Measurements from ENCODE around the gene RGPD8.
"Not testable (repeated sequence)": the region's sequence is repeated elsewhere in the genome, so short reads cannot be mapped to it uniquely, and the experiment has no call there.

The RGPD8 gene
- 8.4 to 9.2 reads per million in 2 donors for total RNA-seq

GRCh38 chr2:112433480-112433879 is at the start of gene RGPD8:
TSS of gene RGPD8 (minus strand) at chr2:112433645. CDS start at chr2:112433453, 192 bp downstream.
- DNase-seq = not testable (repeated sequence)

GRCh38 chr2:112483042-112483473 is 49.6 kb upstream of the RGPD8 start:
- DNase-seq = no peak

DNA sequence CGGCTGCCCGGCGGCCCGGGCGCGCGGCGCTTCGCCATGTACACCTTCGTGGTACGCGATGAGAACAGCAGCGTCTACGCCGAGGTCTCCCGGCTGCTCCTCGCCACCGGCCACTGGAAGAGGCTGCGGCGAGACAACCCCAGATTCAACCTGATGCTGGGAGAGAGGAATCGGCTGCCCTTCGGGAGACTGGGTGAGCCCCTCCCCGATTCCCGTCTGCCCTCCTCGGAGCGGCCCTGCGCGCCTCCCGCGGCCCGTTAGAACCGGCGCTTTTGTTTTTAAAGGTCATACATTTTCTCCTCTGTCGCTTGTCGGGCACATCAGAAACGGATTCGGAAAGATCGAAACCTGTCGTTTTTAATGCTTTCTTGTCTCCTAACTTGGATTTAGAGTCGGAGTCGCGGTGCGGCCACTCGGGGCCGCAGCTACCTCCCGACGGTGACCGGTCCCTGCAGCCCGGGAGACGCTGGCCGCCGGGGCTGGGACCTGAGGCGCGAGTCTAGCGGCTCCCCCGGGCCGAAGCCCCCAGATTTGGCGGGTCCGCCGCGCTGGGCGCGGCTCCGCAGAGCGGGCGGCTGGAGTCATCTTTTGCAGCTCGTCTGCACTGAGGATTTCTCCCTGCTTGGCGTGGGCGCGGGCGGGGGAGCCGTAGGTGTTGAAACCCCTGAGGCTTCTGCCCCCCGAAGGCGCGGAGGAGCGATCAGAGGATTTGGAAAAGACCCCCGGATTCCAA is 49.0 kb upstream of the RGPD8 start:
- peak; percentile 23 for DNase-seq

- peak; percentile 72 for DNase-seq
Observed at GRCh38 chr2:112481528-112482233, 48.2 kb upstream of the RGPD8 start, which contains the start of gene TTL. TSS of gene TTL (plus strand) at chr2:112482156. CDS start at chr2:112482345, 189 bp downstream.

DNA sequence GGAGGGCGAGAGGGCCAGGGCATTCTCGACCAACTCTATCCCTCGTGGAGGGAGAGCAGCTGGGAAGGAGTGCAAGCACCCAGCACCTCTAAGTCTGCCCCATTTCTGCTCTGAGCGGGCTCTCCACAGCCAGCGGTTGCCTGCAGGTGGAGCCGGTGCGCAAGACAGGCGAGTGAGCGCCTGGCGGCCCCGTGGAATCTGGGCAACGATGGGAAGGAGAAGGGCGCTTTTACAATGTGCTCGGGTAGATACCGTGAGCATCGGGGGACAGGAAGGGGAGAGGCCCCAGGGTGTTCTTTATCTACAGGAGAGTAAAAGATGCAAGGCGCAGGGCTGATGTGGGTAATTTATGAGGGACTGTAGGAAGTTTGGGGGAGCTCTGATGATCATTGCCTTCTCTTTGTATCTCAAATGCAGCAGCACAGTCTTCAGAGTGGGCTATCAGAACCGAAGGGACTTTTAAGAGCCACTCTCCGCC is 47.6 kb upstream of the RGPD8 start:
- DNase-seq = peak; percentile 53

- DNase-seq = no peak
Observed at GRCh38 chr2:112480530-112481049, 47.1 kb upstream of the RGPD8 start.

DNA sequence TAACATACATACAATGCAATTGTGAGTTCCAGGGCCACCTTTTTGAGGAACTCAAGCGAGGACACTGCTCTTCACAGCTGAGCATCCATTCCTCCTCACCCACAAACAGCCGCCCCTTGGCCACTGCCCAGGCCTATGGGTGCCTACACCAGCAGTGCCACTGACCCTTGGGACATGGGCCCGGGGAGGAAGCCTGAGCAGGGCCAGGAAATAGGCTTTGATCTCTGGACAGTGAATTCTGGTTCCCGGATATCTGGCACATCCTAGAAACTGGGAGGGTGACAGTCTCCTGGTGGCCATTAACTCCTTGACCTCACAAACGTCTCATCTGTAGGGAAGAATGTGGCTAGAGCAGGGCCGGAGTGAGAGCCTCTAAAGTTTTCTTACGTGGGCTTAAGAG is 43.0 kb upstream of the RGPD8 start:
- no peak for DNase-seq

DNA sequence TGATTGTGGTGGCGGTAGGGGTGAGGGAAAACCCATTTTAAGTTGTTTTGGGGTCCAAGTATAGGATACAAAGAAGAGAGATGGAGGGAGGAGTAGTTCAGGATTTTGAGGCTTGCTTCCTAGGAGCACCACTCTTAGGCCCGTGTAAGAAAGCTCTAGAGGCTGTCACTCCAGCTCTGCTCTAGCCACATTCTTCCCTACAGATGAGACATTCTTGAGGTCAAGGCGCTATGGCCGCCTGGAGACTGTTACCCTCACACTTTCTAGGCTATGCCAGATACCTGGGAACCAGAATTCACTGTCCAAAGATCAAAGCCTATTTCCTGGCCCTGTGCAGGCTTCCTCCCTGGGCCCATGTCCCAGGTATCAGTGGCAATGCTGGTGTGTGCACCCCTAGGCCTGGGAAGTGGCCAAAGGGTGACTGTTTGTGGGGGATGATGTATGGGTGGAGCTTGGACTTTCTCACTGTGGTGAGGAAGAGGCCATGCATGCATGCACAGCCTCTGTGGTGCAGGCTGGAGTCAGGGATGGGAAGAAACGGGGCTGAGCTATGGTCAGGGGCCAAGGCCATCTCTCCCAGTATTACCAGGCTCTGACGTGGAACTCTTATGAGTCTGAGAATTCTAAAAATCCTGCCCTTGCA is 41.5 kb upstream of the RGPD8 start:
- no peak for DNase-seq

DNA sequence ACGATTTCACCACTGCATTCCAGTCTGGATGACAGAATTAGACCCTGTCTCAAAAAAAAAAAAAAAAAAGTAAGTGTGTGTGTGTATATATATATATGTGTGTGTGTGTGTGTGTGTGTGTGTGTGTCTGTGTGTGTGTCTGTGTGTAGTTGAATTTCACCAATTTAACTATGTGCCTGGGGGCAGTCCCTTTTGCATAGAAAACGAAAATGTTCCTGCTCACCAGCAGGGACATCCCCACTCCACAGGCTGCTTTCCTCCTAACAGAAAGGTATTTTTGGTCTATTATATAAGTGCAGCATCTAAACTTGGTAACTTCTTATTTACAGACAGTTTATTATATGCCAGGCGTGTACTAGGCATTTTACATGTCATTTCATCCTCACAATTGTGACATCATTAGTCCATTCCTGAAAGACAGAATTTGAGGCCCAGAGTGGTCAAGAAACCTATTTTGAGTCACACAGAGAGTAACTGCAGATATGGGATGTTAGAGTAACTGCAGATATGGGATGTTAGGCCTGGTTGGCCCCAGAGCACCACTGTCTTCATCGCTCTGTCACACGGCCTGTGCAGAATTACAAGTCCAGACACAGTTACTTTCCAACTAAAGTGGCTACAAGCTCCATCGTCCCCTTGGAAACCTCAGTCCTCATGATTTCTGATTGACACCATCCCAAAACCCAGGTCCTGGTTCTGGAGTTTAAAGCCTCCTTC is 39.3 kb upstream of the RGPD8 start:
- DNase-seq = no peak

GRCh38 chr2:112465382-112465781 is 31.9 kb upstream of the RGPD8 start:
- no peak for DNase-seq

GRCh38 chr2:112463256-112463655 is 29.8 kb upstream of the RGPD8 start:
- no peak for DNase-seq

- DNase-seq = no peak
Observed at GRCh38 chr2:112462178-112462577, 28.7 kb upstream of the RGPD8 start.

GRCh38 chr2:112459372-112459771 is 25.9 kb upstream of the RGPD8 start:
- DNase-seq = no peak

GRCh38 chr2:112454586-112454985 is 21.1 kb upstream of the RGPD8 start:
- DNase-seq = no peak

DNA sequence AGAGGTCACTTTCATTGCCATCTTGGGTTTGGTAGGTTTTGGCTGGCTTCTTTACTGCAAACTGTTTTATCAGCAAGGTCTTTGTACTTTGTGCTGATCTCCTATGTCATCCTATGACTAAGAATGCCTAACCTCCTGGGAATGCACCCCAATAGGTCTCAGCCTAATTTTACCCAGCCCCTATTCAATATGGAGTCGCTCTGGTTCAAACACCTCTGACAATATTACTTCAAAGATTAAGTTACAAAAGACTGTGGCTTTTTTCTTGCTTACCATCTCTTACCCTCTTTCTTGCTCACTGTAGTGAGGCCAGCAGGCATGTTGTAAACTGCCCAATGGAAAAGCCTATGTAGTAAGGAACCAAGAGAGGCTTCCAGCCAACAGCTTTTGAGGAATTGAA is 17.9 kb upstream of the RGPD8 start:
- no peak for DNase-seq

DNA sequence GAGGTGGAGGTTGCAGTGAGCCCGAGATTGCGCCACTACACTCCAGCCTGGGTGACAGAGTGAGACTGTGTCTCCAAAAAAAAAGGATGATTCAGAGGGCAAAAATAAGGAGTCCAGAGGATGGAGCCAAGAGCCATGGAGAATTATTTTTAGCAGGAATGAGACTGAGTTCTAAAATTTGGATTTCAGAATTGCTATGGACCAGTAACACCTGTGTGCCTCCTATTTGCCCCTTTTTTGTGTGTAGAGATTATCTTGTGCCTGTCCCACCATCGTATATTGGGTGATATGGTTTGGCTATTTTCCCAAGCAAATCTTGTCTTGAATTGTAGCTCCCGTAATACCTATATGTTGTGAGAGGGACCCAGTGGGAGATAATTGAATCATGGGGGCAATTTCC is 16.4 kb upstream of the RGPD8 start:
- no peak for DNase-seq

DNA sequence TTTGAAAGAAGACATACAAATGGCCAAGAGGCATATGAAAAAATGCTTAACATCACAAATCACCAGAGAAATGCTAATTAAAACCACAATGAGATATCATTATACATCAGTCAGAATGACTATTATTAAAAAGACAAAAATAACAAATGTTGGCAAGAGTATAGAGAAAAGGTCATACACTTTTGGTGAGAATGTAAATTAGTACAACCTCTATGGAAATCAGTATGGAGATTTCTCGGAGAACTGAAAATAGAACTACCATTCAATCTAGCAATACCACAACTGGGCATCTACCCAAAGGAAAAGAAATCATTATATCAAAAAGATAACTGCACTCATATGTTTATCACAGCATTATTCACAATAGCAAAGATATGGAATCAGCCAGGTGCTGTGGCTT is 10.8 kb upstream of the RGPD8 start:
- not testable (repeated sequence) for DNase-seq

DNA sequence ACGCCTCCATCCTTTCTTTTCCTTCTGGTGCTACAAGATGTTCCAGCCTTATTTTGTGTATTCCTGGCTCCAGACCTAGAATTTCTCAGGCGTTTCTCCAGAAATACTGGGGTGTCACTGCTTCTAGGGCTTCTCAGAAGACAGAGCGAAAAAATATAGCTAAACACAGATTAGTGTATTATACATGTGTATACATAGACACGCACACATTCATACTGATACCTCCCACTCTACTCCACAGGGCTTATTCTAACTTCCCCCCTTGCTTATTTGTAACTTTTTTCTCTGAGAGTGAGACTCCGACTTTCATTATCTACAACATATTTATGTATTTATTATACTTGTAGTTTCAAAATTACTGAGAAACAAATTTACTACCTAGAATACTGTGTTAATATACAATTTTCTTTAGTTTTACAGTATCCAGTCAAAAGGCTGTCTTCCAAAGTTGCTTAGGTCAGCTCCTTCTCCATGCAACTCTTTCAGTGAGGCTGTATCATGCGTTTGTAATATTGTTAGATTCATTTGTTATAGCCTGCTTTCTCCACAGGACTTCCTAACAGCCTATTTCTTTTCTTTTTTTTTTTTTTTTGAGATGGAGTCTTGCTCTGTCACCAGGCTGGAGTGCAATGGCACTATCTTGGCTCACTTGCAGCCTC is 5.3 kb upstream of the RGPD8 start:
- DNase-seq = not testable (repeated sequence)

GRCh38 chr2:112437405-112437831 is 4.0 kb upstream of the RGPD8 start:
- not testable (repeated sequence) for DNase-seq

GRCh38 chr2:112436993-112437392 is 3.5 kb upstream of the RGPD8 start:
- not testable (repeated sequence) for DNase-seq

- DNase-seq = not testable (repeated sequence)
Observed at GRCh38 chr2:112435716-112436431, 2.4 kb upstream of the RGPD8 start.

All from activated gamma-delta T cell (primary cell).